Pancreas (tissue), 10 donors: Measurements from ENCODE around the gene NKD1. TPM values are rescaled to one million over a fixed set of nuclear protein-coding genes. Genes with fewer than 3 reads are reported as not detected.
A peak's percentile ranks its signal among the peaks of the same experiment; 100 is the strongest.

Source experiments
- ATAC-seq, 4 donors: fragments of 200-7000 bp; cut with Tn5 transposase; one replicate each; pipeline versions ENCODE4 v1.8.0 to v1.9.1; 2020; ENCODE audit warnings: mild to moderate bottlenecking in 4 of 4, moderate library complexity in 4 of 4
- DNase-seq, 6 donors: peaks; one replicate each; pipeline ENCODE4 v3.0.0-alpha.2; 2020
- FAIRE-seq: peaks from 2 replicates; lab custom pipeline; 2012; peaks lifted over from hg19 to GRCh38; lab: Jason Lieb, UNC
- H3K27ac ChIP-seq, 4 donors: fragments of 200-600 bp; sonication (generic); 1 replicate in 3 of 4; 2 replicates in 1 of 4; pipeline versions ENCODE4 v1.5.0 to v1.8.0; 2020
- H3K27me3 ChIP-seq, 4 donors: fragments of 200-600 bp; one replicate each; pipeline ENCODE4 v1.8.0; 2021
- H3K36me3 ChIP-seq, 3 donors: fragments of 200-600 bp; sonication (generic) in 1 of 3; one replicate each; pipeline versions ENCODE4 v1.5.0 to v1.8.0; 2020 to 2021
- H3K4me1 ChIP-seq, 3 donors: fragments of 200-600 bp; one replicate each; pipeline ENCODE4 v1.8.0; 2021
- H3K4me3 ChIP-seq, 4 donors: fragments of 200-600 bp; sonication (generic) in 2 of 4; one replicate each; pipeline versions ENCODE4 v1.5.0 to v1.8.0; 2020 to 2021
- H3K9me3 ChIP-seq, 4 donors: fragments of 200-600 bp; one replicate each; pipeline ENCODE4 v1.8.0; 2021
- CTCF ChIP-seq, 4 donors: fragments of 200-600 bp; sonication (generic) in 3 of 4; IDR thresholded peaks; one replicate each; pipeline versions ENCODE4 v1.5.0 to v1.8.0; 2021; ENCODE audit warnings: antibody characterized with exemption in 4 of 4
- WGBS, 2 donors: extraction: QIAGEN DNeasy Blood & Tissue Kit; methylation state at CpG; one replicate each; pipeline ENCODE4 v1.1.7; 2013; 5-methylcytosine and 5-hydroxymethylcytosine counted together
- intact Hi-C, 3 donors: fragments of 100-400 bp; cut with DNase I; formaldehyde crosslinking; loops; one replicate each; pipeline versions ENCODE4 v1.11.1 to v1.14.2; 2022
- polyA plus RNA-seq, 2 donors: library from polyadenylated mRNA; stranded (reverse); fragments of 200-250 nt; gene quantifications; one replicate each; pipeline ENCODE4 v1.2.3, GENCODE V29; 2013
- total RNA-seq, 6 donors: library from RNA; stranded (reverse); fragmentation: NEBNext Ultra II Directional in 4 of 6; extraction: Animal tissue kit (Norgen Biotek cat#: 25700) in 4 of 6; gene quantifications; one replicate each; pipeline versions ENCODE4 v1.2.1 to v1.2.4, GENCODE V29; 2021 to 2023
- donor health status: healthy with polysubstance abuse.
- donor health status: DM: no; HTN: no; CAD: no; lungs with moderate emphysema.
- donor health status: DM: no; HTN: no; CAD: no.
- donor health status: control.
- donor health status: control.
- donor health status: Bipolar disorder and iron deficiency.
- donor health status: DM: yes; HTN: yes; CAD: no.
- donor health status: DM: no; HTN: no; CAD: no.
- donor health status: DM: no; HTN: no; CAD: no.
- donor health status: DM: yes; HTN: yes; CAD: no.

Gene NKD1
- total and polyA plus RNA-seq, 8 donors = 0.45 to 5.8 (median 4.4) TPM

GRCh38 chr16:50677351-50677750 is 129.2 kb downstream of the NKD1 start:
- ATAC-seq = no peak
- H3K27me3 ChIP-seq = peaks cover 0 to 8% (median 0%) of the 10 kb centered on the region in 4 donors
- no peaks in the 10 kb centered on the region for H3K9me3 ChIP-seq
- no peaks in the 10 kb centered on the region for H3K4me1 ChIP-seq
- peak in 1 of 4 donors; percentile 12 for TF ChIP-seq CTCF (IDR thresholded peaks at IDR 0.05)
- WGBS, 2 donors = 69 to 72% methylated on average over 7 of the region's 7 CpGs
- no peak for FAIRE-seq
- H3K27ac ChIP-seq = no peak overlapping the region
- H3K36me3 ChIP-seq = no peaks in the 10 kb centered on the region
- intact Hi-C loops = no loop called here
- peak in 1 of 6 donors; percentile 43 for DNase-seq
- no peak overlapping the region for H3K4me3 ChIP-seq

GRCh38 chr16:50678531-50678930 is 130.3 kb downstream of the NKD1 start:
- 62 to 68% methylated on average over 3 of the region's 3 CpGs for WGBS, 2 donors
- H3K27me3 ChIP-seq = peaks cover 0 to 3% (median 0%) of the 10 kb centered on the region in 4 donors
- peak in 1 of 6 donors; percentile 19 for DNase-seq
- TF ChIP-seq CTCF (IDR thresholded peaks at IDR 0.05) = no peak
- no peak overlapping the region for H3K4me3 ChIP-seq
- no peak for FAIRE-seq
- no peaks in the 10 kb centered on the region for H3K36me3 ChIP-seq
- H3K4me1 ChIP-seq = no peaks in the 10 kb centered on the region
- no peak for ATAC-seq
- no peaks in the 10 kb centered on the region for H3K9me3 ChIP-seq
- intact Hi-C loops = no loop called here
- no peak overlapping the region for H3K27ac ChIP-seq

GRCh38 chr16:50679266-50679665 is 131.1 kb downstream of the NKD1 start:
- H3K36me3 ChIP-seq = no peaks in the 10 kb centered on the region
- intact Hi-C loops = no loop called here
- DNase-seq = peak in 1 of 6 donors; percentile 35

GRCh38 chr16:50679676-50680555 is 131.7 kb downstream of the NKD1 start:
- WGBS, 2 donors = 80 to 81% methylated on average over 6 of the region's 6 CpGs
- H3K27me3 ChIP-seq = no peaks in the 10 kb centered on the region
- DNase-seq = peak in 1 of 6 donors; percentile 22
- H3K36me3 ChIP-seq = no peaks in the 10 kb centered on the region
- ATAC-seq = no peak
- no peaks in the 10 kb centered on the region for H3K4me1 ChIP-seq
- no peak overlapping the region for H3K27ac ChIP-seq
- TF ChIP-seq CTCF (IDR thresholded peaks at IDR 0.05) = no peak
- H3K4me3 ChIP-seq = peak overlapping the region in 1 of 4 donors; percentile 25
- intact Hi-C loops = no loop called here
- no peak for FAIRE-seq
- no peaks in the 10 kb centered on the region for H3K9me3 ChIP-seq

More at GRCh38 chr16:50679266-50679665, 131.1 kb downstream of the NKD1 start:
- H3K27ac ChIP-seq = no peak overlapping the region
- WGBS, 2 donors = 85 to 91% methylated on average over 14 of the region's 14 CpGs
- FAIRE-seq = no peak
- peak overlapping the region in 1 of 4 donors; percentile 25 for H3K4me3 ChIP-seq
- no peaks in the 10 kb centered on the region for H3K27me3 ChIP-seq
- no peak for ATAC-seq
- TF ChIP-seq CTCF (IDR thresholded peaks at IDR 0.05) = no peak
- no peaks in the 10 kb centered on the region for H3K4me1 ChIP-seq
- no peaks in the 10 kb centered on the region for H3K9me3 ChIP-seq

GRCh38 chr16:50680556-50680893 is 132.3 kb downstream of the NKD1 start:
- Histone ChIP-seq H3K36me3 (no peaks in the 10 kb centered on the region), H3K4me3 (peak overlapping the region in 1 of 4 donors; percentile 25), H3K9me3 (no peaks in the 10 kb centered on the region), H3K27ac (no peak overlapping the region), H3K4me1 (no peaks in the 10 kb centered on the region), H3K27me3 (no peaks in the 10 kb centered on the region)
- WGBS, 2 donors = 85 to 95% methylated on average over 3 of the region's 3 CpGs
- intact Hi-C loops = no loop called here
- ATAC-seq (no peak), DNase-seq (no peak), FAIRE-seq (no peak)
- TF ChIP-seq CTCF (IDR thresholded peaks at IDR 0.05) = no peak
